ENCODE results near the gene RPUSD1. TPM values are rescaled to one million over a fixed set of nuclear protein-coding genes. Genes with fewer than 3 reads are reported as not detected.

Gene RPUSD1
- polyA plus RNA-seq, 3 donors, result 29.5 to 38.1 (median 31.5) TPM

- no peak overlapping the region for H3K4me3 Mint-ChIP-seq
- 96% methylated on average over 26 of the region's 29 CpGs for WGBS (ENCODE audit: insufficient coverage)
- no peak overlapping the region for H3K4me2 ChIP-seq (replicated peaks; ENCODE audit: extremely low read depth, low read length, poor library complexity, severe bottlenecking)
These were observed 51.2 kb downstream of the RPUSD1 start for GRCh38 chr16:736936-737481.

GRCh38 chr16:735982-736453 is 52.2 kb downstream of the RPUSD1 start:
- H4K20me1 ChIP-seq (ENCODE audit: insufficient read depth, low read length), result peaks cover 5% of the 10 kb centered on the region
- WGBS (ENCODE audit: insufficient coverage), result 94% methylated on average over 8 of the region's 13 CpGs
- no peak overlapping the region for H3K4me3 Mint-ChIP-seq
- H3K4me2 ChIP-seq (replicated peaks; ENCODE audit: extremely low read depth, low read length, poor library complexity, severe bottlenecking), result no peak overlapping the region
- no peaks in the 10 kb centered on the region for H3K9me3 ChIP-seq (replicated peaks in 1 of 2; ENCODE audit: control insufficient read depth in 1 of 2, insufficient read depth in 1 of 2, low read length in 2 of 2)
- peaks cover 12% of the 10 kb centered on the region for H3K4me1 Mint-ChIP-seq
- peaks cover 60 to 73% of the 10 kb centered on the region in 2 donors for H3K36me3 ChIP-seq (replicated peaks in 1 of 2; ENCODE audit: control insufficient read depth in 1 of 2, insufficient read depth in 2 of 2, low read length in 2 of 2)
- no peak overlapping the region for H3K27ac Mint-ChIP-seq
- H3K27ac ChIP-seq (ENCODE audit: low read depth in 1 of 2, low read length in 2 of 2), result no peak overlapping the region
- H2AFZ ChIP-seq (ENCODE audit: insufficient read depth, low read depth, low read length, poor library complexity, severe bottlenecking), result no peak overlapping the region
- no peaks in the 10 kb centered on the region for H3K27me3 ChIP-seq (ENCODE audit: control insufficient read depth in 2 of 2, insufficient read depth in 2 of 2, low read length in 2 of 2)
- H3K9ac ChIP-seq (ENCODE audit: insufficient read depth, low read length, poor library complexity, severe bottlenecking), result no peak overlapping the region
- TF ChIP-seq CTCF (IDR thresholded peaks at IDR 0.05), result no peak
- H3K4me1 ChIP-seq (ENCODE audit: control insufficient read depth in 1 of 2, insufficient read depth in 2 of 2, low read length in 2 of 2), result peaks cover 9 to 12% of the 10 kb centered on the region in 2 donors
- peaks cover 56 to 80% of the 10 kb centered on the region in 2 donors for H3K36me3 Mint-ChIP-seq
- intact Hi-C loops (cut with micrococcal nuclease), result no loop called here
- peaks cover 0 to 3% (median 0%) of the 10 kb centered on the region in 3 donors for H3K27me3 Mint-ChIP-seq (ENCODE audit: low read depth in 3 of 3)
- no peak for DNase-seq
- H3K4me3 ChIP-seq (replicated peaks in 1 of 3; ENCODE audit: low read depth in 2 of 3, low read length in 3 of 3), result no peak overlapping the region
- peaks cover 12% of the 10 kb centered on the region for H3K79me2 ChIP-seq (ENCODE audit: insufficient read depth, low read length)
- no peaks in the 10 kb centered on the region for H3K9me3 Mint-ChIP-seq

More at GRCh38 chr16:736936-737481, 51.2 kb downstream of the RPUSD1 start:
- Mint-ChIP-seq H3K9me3 (no peaks in the 10 kb centered on the region), H3K27ac (no peak overlapping the region), H3K36me3 (peaks cover 55 to 75% of the 10 kb centered on the region in 2 donors), H3K27me3 (ENCODE audit: low read depth in 3 of 3) (peaks cover 0 to 3% (median 0%) of the 10 kb centered on the region in 3 donors), H3K4me1 (peaks cover 16% of the 10 kb centered on the region)
- Histone ChIP-seq H3K4me1 (ENCODE audit: control insufficient read depth in 1 of 2, insufficient read depth in 2 of 2, low read length in 2 of 2) (peaks cover 14 to 17% of the 10 kb centered on the region in 2 donors), H3K9me3 (replicated peaks in 1 of 2; ENCODE audit: control insufficient read depth in 1 of 2, insufficient read depth in 1 of 2, low read length in 2 of 2) (no peaks in the 10 kb centered on the region), H2AFZ (ENCODE audit: insufficient read depth, low read depth, low read length, poor library complexity, severe bottlenecking) (no peak overlapping the region), H3K4me3 (replicated peaks in 1 of 3; ENCODE audit: low read depth in 2 of 3, low read length in 3 of 3) (no peak overlapping the region), H3K36me3 (replicated peaks in 1 of 2; ENCODE audit: control insufficient read depth in 1 of 2, insufficient read depth in 2 of 2, low read length in 2 of 2) (peaks cover 58 to 63% of the 10 kb centered on the region in 2 donors), H3K9ac (ENCODE audit: insufficient read depth, low read length, poor library complexity, severe bottlenecking) (no peak overlapping the region), H3K27ac (ENCODE audit: low read depth in 1 of 2, low read length in 2 of 2) (no peak overlapping the region), H3K79me2 (ENCODE audit: insufficient read depth, low read length) (peaks cover 12% of the 10 kb centered on the region), H4K20me1 (ENCODE audit: insufficient read depth, low read length) (peaks cover 5% of the 10 kb centered on the region), H3K27me3 (ENCODE audit: control insufficient read depth in 2 of 2, insufficient read depth in 2 of 2, low read length in 2 of 2) (no peaks in the 10 kb centered on the region)
- DNase-seq, result no peak
- intact Hi-C loops (cut with micrococcal nuclease), result no loop called here
- TF ChIP-seq CTCF (IDR thresholded peaks at IDR 0.05), result no peak

Measured in CD14-positive monocyte (primary cell).